GM21717 (cell line): Measurements from ENCODE around the gene ATXN1.
"Not testable (repeated sequence)": the region's sequence is repeated elsewhere in the genome, so short reads cannot be mapped to it uniquely, and the experiment has no call there.

Source experiments
- ATAC-seq: cut with Tn5 transposase; IDR thresholded peaks from one replicate; pipeline ENCODE4 v1.9.1; 2021; ENCODE audit warnings: mild to moderate bottlenecking, moderate library complexity; ENCODE audit not compliant: unreplicated experiment

ATXN1 gene

DNA sequence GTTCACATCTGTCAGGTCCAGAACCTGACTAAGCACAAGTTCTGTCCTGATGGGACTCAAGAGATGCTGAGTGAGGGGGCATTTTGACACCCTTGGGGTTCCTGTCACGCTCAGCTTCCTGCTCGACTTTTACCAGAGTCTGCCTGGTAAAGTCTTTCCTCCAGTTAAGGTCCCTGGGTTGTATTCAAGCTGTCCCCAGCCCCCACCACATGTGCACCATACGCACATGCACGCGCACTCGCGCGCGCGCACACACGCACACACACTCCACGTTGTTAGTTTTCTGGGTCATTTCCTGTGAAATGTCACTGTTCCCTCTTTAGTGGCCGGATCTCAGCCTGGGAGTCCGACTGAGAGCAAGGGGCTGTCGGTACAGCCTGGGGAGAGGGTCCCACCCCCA, 356.8 kb downstream of the ATXN1 start:
- ATAC-seq, result no peak

DNA sequence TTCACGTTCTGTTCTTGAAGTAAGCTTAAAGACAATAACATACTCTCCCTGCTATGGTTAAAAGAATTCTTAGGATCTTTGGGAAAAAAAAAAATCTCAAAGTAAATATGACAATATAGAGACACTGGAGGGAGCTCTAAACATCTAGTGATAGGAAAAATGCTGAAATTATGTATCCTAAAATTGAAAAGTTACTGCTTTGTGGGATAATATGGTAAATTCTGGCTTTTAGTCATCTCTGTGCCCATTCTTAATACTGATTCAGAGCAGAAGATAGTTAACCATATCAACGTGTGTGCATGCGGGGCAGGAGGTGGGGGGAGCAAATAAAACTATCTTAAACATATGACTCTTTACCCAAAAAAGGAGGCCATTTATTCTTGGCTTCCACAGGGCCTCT, 357.4 kb downstream of the ATXN1 start:
- ATAC-seq, result no peak

DNA sequence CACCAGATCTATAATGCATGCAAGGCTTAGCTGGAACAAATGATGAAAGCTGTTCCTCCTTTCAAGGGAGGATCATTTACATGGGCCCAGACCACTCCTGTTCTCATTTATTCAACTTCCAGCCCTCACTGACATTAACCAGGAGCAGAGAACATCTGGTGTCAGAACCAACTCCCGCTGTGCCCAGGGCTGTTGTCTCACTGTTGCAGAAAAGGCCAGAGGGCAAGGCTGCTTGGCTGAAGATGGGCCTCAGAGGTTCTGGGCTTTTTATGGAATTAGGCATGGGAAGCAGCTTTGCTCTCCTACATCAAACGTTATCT, 358.7 kb downstream of the ATXN1 start:
- ATAC-seq, result no peak

DNA sequence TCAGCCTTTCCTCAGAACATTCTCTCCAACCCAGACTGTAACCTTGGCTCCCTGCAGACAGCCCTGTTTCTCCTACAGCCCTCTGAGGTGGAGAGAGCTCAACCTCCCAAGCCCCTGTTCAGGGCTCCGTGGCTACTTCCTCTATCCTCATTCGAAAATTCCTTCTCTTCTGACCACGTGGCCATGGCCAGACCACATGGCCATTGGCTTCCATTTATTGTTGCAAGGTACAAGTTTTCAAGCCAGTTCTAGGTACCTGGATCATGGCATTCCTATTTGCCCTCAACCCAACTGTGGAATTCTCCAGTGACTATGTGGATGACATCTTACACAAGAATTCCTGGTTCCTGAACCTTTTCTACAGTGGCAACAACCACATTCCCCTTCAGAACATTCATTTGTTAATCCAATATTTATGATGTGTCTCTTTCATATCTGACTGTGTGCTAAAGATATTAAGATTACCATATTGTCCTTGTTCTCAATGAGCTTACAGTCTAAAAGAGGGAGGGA, 361.0 kb downstream of the ATXN1 start:
- no peak for ATAC-seq

DNA sequence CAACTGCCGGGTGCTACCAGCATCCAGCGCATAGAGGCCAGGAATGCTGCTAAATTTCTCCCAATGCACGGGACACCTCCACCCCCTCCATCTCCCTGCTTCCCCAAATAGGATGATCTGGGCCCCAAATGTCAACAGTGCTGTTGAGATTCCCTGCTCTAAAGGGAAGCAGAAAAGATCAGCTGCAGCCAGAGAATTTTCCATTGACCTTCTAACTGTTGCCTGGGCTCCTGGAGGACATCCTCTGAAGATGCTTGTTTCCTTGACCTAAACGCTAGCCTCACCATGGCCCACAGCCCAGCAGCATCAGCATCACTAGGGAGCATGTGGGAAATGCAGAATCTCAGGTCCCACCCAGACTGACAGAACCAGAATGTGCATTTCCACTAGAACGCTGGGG, 361.6 kb downstream of the ATXN1 start:
- ATAC-seq, result no peak

DNA sequence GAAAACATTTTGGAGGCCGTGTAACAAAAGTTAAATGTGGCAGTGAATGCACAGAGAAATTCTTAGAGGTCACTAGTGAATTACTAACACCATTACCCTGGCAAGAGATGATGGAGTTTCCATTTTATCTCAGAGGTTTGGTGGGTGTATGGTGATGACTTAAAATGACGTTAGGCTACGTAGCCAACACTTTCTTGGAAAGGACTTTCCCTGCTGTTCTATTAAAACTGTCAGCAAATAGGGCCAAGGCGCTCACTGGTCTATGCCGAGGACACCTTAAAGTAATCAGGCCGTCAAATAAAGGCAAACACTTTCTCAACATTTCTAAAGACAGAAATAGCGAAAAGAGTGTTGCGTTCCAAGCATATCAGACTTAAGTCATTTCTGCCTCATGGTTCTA, 362.1 kb downstream of the ATXN1 start:
- no peak for ATAC-seq

DNA sequence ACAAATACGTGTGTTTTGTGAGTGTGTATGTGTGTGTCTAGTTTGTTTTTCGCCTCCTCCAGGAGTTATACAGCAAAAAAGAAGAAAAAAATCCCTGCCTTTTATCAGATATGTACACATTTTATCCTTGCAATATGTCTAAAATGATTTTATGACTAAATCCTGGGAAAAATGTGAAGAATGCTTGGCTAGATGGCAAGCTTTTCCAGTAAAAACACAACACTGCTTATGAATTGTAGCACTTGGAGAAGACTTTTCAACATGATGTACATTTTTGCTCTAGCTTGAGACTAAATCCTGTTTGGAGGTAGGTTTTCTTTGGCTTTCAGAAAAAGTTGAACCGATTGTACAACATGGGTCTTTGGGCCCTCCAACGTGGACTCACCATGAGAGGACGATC, 362.7 kb downstream of the ATXN1 start:
- ATAC-seq, result no peak

DNA sequence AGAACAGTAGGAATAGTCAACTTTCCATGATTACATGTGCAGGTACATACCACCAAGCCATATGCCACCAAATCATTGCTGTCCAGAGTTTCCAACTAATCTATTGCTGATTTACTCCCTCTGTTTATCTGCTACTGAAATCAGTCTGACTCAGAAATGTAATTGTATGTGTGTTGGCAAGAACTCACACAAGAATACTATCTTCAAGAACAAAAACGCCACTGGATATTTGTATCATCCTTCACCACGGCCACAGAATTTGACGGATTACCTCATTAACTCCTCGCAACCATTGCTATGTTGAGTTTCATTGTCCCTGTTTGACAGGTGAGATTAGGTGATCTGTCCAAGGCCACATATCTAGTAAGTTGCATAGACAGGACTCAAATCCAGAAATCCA, 363.6 kb downstream of the ATXN1 start:
- no peak for ATAC-seq

DNA sequence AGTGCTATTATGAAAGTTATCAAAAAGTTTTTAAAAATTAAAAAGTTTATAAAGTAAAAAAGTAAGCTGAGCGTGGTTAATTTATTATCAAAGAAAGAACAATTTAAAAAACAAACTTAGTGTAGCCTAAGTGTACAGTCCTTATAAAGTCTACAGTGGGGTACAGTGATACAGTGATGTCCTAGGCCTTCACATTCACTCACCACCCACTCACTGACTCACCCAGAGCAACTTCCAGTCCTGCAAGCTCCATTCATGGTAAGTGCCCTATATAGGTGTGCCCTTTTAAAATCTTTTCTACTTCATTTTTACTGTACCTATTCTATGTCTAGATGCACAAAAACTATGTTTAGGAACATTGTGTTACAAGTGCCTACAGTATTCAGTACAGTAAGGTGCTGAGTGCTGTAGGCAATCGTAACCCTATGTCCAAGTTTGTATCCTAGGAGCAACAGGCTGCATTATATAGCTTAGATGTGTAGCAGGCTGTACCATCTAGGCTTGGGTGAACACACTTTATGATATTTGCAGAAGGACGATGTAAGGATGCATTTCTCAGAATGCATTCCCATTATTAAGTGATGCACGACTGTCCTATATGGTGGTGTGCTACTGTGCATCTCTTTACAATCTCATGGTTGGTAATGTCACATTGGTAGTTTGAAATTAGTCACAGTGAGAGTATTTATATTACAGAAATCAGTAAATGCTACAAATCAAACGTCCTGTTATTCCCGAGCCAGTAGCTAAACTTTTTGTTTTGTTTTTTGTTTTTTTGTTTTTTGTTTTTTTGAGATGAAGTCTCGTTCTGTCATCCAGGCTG, 364.6 kb downstream of the ATXN1 start:
- no peak for ATAC-seq

DNA sequence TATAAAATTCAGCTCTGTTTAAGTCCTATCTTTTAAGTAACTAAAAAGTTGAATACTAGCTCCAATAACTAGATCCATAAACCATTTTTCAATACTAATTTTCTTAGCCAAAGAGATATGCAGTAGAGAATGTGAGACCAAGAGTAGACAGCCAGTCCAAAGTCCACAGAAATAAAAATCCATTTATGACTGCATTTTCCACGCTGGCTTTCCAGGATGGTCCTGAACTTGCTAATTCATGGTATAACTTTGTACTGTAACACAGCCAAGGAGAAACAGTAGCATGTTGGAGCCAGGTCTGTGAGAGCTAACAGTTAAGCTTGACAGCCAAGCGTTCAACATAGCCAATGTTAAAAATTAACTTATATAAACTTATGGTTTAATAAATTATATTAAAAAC, 366.6 kb downstream of the ATXN1 start:
- no peak for ATAC-seq

DNA sequence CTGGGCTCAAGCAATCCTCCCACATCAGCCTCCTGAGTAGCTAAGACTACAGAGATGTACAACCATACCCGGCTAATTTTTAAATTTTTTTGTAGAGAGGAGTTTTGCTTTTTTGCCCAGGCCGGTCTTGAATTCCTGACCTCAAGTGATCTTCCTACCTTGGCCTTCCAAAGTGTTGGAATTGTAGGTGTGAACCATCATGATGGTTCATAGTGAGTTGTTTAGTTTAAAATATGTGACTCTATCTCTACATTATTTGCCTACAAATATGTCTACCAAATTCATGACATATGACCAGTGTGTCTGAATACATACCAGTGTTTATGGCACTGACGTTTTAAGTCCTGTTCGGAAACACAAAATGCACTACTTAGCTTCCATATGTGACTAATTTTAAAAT, 367.9 kb downstream of the ATXN1 start:
- ATAC-seq, result no peak

DNA sequence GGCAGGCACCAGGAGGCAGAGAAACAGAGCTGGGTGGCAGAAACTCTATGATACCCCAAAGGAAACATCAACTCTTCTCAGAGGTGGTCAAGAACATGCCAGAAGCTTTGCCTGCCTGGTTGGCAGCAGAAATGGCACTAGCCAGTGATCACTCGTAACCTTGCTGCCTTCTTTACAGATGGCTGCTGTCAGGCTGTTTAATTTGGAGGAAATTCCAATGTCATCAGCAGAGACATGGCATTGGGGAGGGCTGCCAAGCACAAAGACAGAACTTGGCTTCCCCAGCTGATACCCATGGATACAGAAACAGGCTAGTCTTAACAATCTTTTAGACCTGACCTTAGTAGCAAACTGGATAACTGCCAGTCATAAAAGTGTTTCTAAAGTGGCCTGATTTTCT, 369.2 kb downstream of the ATXN1 start:
- no peak for ATAC-seq

DNA sequence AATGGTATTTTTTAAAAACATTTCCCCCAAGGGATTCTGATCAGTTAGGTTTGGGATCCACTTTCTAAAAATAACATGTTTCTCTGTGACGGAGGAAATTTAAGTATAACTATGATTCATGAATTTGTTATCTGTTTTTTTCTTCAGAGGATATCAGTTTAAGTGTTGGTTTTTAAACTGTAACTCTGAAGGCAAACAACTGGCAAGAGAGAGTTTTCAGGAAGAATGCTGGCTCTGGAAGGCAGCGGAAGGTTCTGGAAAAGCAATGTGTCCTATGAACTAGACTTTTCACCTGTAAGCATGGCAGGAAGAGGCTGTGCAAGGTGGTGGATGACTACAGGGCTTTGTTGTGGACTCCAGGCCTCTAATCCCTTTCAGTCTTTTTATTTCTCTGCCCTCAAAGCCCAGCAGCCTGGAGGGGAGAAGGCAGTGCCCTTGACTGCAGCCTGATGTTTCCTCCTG, 369.8 kb downstream of the ATXN1 start:
- ATAC-seq, result no peak

DNA sequence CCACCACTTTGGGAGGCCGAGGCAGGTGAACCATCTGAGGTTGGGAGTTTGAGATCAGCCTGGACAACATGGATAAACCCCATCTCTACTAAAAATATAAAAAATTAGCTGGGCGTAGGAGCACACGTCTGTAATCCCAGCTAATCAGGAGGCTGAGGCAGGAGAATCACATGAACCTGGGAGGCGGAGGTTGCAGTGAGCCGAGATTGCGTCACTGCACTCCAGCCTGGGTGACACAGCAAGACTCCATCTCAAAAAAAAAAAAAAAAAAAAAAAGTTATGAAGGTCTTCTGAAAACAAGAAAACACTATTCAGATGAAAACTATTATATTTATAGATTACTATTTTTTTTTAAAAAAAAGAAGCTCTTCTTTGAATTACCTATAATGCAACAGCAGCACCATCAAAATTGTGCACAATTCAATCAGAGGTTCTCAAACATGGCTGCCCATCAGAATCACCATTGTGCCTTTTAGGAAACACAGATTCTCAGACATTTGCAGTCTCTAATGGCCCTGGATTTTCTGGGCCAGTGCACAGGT, 370.3 kb downstream of the ATXN1 start:
- ATAC-seq, result not testable (repeated sequence)

DNA sequence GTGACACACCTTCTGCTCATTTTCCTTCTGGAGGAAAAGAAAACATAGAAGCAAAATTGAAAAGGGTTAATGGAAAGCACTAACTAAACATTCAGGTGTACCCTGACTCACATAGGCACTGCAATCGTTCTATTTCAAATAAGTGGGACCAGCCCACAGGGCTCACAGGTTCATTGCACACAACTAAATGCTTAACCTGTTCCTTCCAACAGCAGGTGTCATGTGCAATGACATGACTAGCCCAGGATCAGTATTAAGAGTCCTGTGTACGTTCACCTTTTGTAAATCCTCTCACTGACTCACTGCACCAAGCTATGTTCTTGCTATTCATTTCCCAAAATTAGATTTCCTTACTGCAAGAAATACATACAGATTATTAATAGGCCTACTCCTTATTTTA, 371.6 kb downstream of the ATXN1 start:
- no peak for ATAC-seq

DNA sequence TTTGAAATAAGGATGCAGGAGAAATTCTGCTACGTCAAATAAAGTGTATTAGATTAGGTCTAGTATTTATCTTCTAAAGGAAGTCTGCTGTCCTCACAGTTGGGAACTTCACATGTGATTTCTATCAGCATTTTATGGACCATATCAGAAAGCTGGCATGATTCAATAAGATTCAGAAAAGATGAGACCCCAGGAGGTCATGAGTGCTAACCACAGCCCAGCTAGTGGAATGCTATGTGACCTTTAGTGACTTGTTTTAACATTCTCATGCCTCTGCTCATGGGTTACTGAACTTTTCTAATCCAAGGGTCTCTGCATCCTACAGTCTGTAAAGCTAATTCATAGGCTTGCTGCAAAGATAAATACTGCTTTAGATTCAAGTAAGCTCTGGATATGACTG, 372.8 kb downstream of the ATXN1 start:
- no peak for ATAC-seq

DNA sequence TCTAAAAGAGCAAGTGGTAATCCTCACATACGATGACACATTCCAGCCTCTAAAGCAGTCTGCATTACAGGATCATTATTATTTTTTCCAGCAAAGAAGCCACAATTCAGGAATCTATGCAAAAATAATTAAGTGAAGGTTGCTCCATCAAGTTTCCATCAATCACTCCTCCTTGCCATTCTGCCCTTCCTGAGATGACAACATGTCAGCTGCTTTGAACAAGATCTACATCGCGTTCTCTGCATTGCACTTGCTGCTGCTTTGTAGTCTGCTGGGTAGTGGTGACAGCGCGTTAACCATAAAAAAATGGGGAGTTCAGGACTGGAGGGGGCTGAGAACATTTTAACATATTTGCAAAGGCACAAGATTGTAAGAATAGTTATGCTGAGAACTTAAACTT, 375.2 kb downstream of the ATXN1 start:
- no peak for ATAC-seq

DNA sequence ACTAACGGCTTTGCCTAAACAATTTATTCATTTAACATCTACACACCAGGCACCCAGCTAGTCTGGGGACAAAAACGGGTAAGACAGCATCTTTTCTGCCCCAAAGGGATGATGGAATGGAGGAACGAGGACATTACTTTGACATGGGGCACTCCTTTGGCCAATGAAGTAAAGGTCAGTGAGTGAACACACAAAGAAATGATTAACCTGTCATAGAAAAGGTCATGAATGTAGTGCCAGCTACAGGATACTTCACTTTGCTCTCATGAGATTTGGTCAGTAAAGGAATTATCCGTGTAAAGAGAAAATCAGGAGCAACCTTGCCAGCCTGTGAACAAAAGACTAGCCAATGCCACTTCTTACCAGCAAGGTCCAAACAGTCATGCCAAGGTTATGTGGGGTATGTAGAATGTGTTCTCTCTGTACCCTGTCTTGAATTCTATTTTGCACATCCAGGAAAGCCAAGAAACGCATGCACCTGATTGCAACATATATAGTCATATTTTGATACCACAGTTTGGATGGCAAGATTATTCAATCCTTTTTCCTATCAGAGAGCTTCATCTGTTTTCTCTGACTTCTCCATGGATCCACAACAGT, 377.6 kb downstream of the ATXN1 start:
- no peak for ATAC-seq

DNA sequence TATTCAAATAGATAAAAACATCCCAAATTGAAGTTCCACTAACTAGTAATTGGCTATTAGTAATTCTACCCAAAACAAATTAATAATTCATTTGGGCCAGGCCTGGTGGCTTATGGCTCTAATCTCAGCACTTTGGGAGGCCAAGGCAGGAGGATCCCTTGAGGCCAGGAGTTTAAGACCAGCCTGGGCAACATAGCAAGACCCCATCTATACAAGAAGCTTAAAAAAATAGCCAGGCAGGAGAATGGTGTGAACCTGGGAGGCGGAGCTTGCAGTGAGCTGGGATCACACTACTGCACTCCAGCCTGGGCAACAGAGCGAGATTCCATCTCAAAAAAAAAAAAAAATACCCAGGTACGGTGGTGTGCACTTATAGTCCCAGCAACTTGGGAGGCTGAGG, 379.3 kb downstream of the ATXN1 start:
- not testable (repeated sequence) for ATAC-seq

DNA sequence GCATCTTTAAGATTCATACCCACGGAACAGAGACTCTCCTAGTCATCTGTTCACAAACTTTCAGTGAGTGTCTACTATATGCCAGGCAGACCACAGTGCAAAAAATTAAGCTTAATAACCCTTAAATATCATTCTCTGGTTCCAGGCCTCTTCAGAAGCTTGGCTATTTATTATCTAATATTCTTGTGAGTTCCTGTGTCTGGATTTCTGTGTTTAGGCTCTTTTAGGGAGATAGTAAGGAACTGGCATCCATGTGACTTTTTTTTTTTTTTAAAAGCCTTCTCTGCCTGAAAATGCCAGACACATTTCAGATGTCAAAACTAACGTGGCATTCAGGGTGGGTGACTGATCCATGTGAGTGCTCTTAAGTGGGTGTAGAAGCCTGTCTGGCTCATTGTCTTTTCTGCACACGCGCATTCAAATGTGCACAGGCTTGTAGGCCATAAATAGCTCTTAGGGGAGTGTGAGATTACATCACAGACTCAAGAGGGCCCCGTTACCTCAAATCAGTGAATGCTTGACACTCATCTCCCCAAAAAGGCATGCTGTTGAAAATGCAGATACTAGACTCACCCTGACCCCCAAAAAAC, 380.9 kb downstream of the ATXN1 start:
- ATAC-seq, result no peak

DNA sequence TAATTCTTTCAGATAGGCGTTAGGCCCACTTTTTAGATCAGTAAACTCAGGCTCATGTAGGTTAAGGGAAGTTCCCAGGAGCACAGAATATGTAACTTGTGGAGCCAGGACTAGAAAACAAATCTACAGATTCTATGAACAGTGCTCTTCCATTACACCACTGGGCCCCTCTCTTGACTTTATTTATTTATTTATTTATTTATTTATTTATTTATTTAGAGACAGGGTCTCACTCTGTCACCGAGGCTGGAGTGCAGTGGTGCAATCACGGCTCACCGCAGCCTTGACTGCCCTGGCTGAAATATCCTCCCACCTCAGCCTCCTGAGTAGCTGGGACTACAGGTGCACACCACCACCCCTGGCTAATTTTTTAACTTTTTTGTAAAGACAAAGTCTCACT, 382.9 kb downstream of the ATXN1 start:
- not testable (repeated sequence) for ATAC-seq

DNA sequence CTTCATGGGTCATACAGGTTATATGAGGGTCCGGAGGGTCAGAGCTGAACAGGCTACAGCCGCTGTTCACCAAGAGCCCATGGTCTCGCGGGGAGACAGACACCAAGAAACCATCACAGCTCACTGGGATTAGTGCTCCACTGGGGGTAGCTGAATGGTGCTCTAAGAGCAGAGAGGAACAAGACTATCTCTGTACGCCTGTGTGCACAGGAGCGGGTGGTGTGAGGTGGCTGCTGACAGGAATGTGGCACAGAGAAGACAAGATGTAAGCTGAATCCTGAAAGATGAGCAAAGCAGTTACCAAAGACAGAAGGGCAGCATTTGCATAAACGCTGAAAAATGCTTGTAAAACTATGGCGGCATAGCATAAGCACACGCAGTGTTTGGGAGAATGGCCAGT, 383.8 kb downstream of the ATXN1 start:
- ATAC-seq, result no peak
